HCT116 (cell line): ENCODE measurements around the gene ZNRF3. TPM values are rescaled to one million over a fixed set of nuclear protein-coding genes. Genes with fewer than 3 reads are reported as not detected.

Source experiments
- ATAC-seq: fragments of 200-7000 bp; cut with Tn5 transposase; 2 replicates; pipeline ENCODE4 v1.9.1; 2020; ENCODE audit warnings: mild to moderate bottlenecking, moderate library complexity
- BruUV-seq: library from RNA; stranded (reverse); fragments of 400-500 nt; replicated peaks from 2 replicates; lab custom pipeline; 2021; lab: Mats Ljungman, UMichigan
- CTCF ChIA-PET: fragments of 300-600 bp; sonication (Branson Sonifier 250); formaldehyde crosslinking; loops from one replicate; lab custom pipeline; 2021; ENCODE audit warnings: antibody characterized with exemption; lab: Charles Lee
- POLR2A ChIA-PET: fragments of 300-600, 350-600 bp; sonication (Branson Sonifier 250); formaldehyde crosslinking; loops from one replicate; lab custom pipeline; 2021; ENCODE audit warnings: antibody characterized with exemption; lab: Charles Lee
- RAD21 ChIA-PET, 2 experiments: fragments of 300-600 bp; sonication (Branson Sonifier 250); formaldehyde crosslinking; loops; one replicate each; lab custom pipeline; 2023; ENCODE audit warnings: low total read pairs in 2 of 2; ENCODE audit not compliant: uncharacterized antibody in 2 of 2, unreplicated experiment in 2 of 2, low non-redundant PET in 1 of 2; lab: Charles Lee
- DNase-seq: peaks from one replicate; pipeline ENCODE4 v3.0.0-alpha.2; 2010; ENCODE audit warnings: low read depth, low spot score
- H2AFZ ChIP-seq: fragments of 200-600 bp; shearing (Covaris generic), sonication (generic); 2 replicates; pipeline ENCODE4 v1.6.1; 2017; ENCODE audit warnings: low read depth, mixed run types, mixed read lengths, antibody characterized with exemption, low read length; ENCODE audit not compliant: poor library complexity, severe bottlenecking
- H3K27ac ChIP-seq: 2 replicates; pipeline ENCODE4 v1.5.1; 2012; ENCODE audit warnings: low read depth, low read length
- H3K27me3 ChIP-seq: fragments of 200-600 bp; sonication (generic); 2 replicates; pipeline ENCODE4 v1.6.1; 2016; ENCODE audit warnings: mixed run types, low read length, mixed read lengths; ENCODE audit not compliant: insufficient read depth
- H3K36me3 ChIP-seq, 2 experiments: fragments of 200-500 bp in 1 of 2; fragments of 200-600 bp in 1 of 2; sonication (Bioruptor generic) in 1 of 2; sonication (generic) in 1 of 2; 2 replicates each; pipeline versions ENCODE4 v1.5.1 to v1.6.1; 2014 to 2016; ENCODE audit warnings: low read length in 2 of 2, inconsistent platforms in 1 of 2, mixed read lengths in 1 of 2, mixed run types in 1 of 2; ENCODE audit not compliant: insufficient read depth in 2 of 2, control insufficient read depth in 1 of 2
- H3K4me1 ChIP-seq, 2 experiments: fragments of 200-600 bp in 1 of 2; sonication (generic) in 1 of 2; 2 replicates each; pipeline versions ENCODE4 v1.5.1 to v1.6.1; 2012 to 2017; ENCODE audit warnings: low read length in 2 of 2, inconsistent platforms in 1 of 2, mild to moderate bottlenecking in 1 of 2, mixed read lengths in 1 of 2, mixed run types in 1 of 2, moderate library complexity in 1 of 2; ENCODE audit not compliant: insufficient read depth in 2 of 2, control insufficient read depth in 1 of 2
- H3K4me2 ChIP-seq: fragments of 200-600 bp; sonication (generic); 2 replicates; pipeline ENCODE4 v1.6.1; 2017; ENCODE audit warnings: mixed run types, low read length, mixed read lengths
- H3K4me3 ChIP-seq, 2 experiments: fragments of 200-600 bp in 1 of 2; sonication (generic) in 1 of 2; replicated peaks in 1 of 2; 2 replicates each; pipeline ENCODE4 v1.5.1; 2011 to 2016; ENCODE audit warnings: low read length in 2 of 2, control low read depth in 1 of 2, low read depth in 1 of 2, mild to moderate bottlenecking in 1 of 2, mixed read lengths in 1 of 2, mixed run types in 1 of 2
- H3K79me2 ChIP-seq: fragments of 200-600 bp; sonication (generic); 2 replicates; pipeline ENCODE4 v1.6.1; 2017; ENCODE audit warnings: mild to moderate bottlenecking, mixed run types, low read length, moderate library complexity, mixed read lengths; ENCODE audit not compliant: insufficient read depth
- H3K9ac ChIP-seq: fragments of 200-600 bp; sonication (generic); 2 replicates; pipeline ENCODE4 v1.6.1; 2016; ENCODE audit warnings: low read length, mixed read lengths
- H3K9me2 ChIP-seq: fragments of 200-600 bp; sonication (generic), shearing (Covaris generic); 2 replicates; pipeline ENCODE4 v1.6.1; 2017; ENCODE audit warnings: mixed run types, mild to moderate bottlenecking, moderate library complexity; ENCODE audit not compliant: insufficient read depth
- H3K9me3 ChIP-seq, 2 experiments: fragments of 200-500 bp in 1 of 2; fragments of 200-600 bp in 1 of 2; sonication (Bioruptor generic) in 1 of 2; sonication (generic) in 1 of 2; 2 replicates each; pipeline ENCODE4 v1.6.1; 2014 to 2017; ENCODE audit warnings: low read length in 2 of 2, mixed read lengths in 2 of 2, inconsistent platforms in 1 of 2, low read depth in 1 of 2, mild to moderate bottlenecking in 1 of 2, mixed run types in 1 of 2, moderate library complexity in 1 of 2; ENCODE audit not compliant: control insufficient read depth in 1 of 2, insufficient read depth in 1 of 2
- H4K20me1 ChIP-seq: fragments of 200-600 bp; sonication (generic), shearing (Covaris generic); 2 replicates; pipeline ENCODE4 v1.6.1; 2017; ENCODE audit warnings: mixed run types, mild to moderate bottlenecking, moderate library complexity; ENCODE audit not compliant: insufficient read depth
- ATF3 ChIP-seq: IDR thresholded peaks from 2 replicates; pipeline ENCODE4 v1.6.1; 2012
- CTCF ChIP-seq, 3 experiments: fragments of 200-600 bp in 1 of 3; sonication (generic) in 1 of 3; IDR thresholded peaks in 2 of 3; conservative IDR thresholded peaks in 1 of 3; 2 replicates each; pipeline ENCODE4 v1.5.1; 2012 to 2017; ENCODE audit warnings: low read depth in 2 of 3, low read length in 2 of 3, antibody characterized with exemption in 1 of 3, borderline replicate concordance in 1 of 3, control low read depth in 1 of 3, mild to moderate bottlenecking in 1 of 3, mixed read lengths in 1 of 3, mixed run types in 1 of 3, moderate library complexity in 1 of 3; ENCODE audit not compliant: insufficient read depth in 1 of 3
- EGR1 ChIP-seq: IDR thresholded peaks from 2 replicates; pipeline ENCODE4 v1.6.1; 2012; ENCODE audit warnings: low read depth
- ELF1 ChIP-seq: IDR thresholded peaks from 2 replicates; pipeline ENCODE4 v1.6.1; 2012; ENCODE audit warnings: low read depth, borderline replicate concordance
- EZH2phosphoT487 ChIP-seq: fragments of 200-600 bp; IDR thresholded peaks from 2 replicates; pipeline ENCODE4 v1.6.1; 2018; ENCODE audit warnings: antibody characterized with exemption, borderline replicate concordance
- FOSL1 ChIP-seq: IDR thresholded peaks from 2 replicates; pipeline ENCODE4 v1.6.1; 2012; ENCODE audit warnings: low read depth
- JUND ChIP-seq: IDR thresholded peaks from 2 replicates; pipeline ENCODE4 v1.6.1; 2012
- MAX ChIP-seq: IDR thresholded peaks from 2 replicates; pipeline ENCODE4 v1.6.1; 2012
- POLR2A ChIP-seq: IDR thresholded peaks from 2 replicates; pipeline ENCODE4 v1.7.0; 2011; ENCODE audit warnings: borderline replicate concordance; ENCODE audit not compliant: insufficient read depth, insufficient read length; ENCODE audit errors: extremely low read depth
- POLR2AphosphoS5 ChIP-seq: IDR thresholded peaks from 2 replicates; pipeline ENCODE4 v1.6.1; 2011; ENCODE audit warnings: mild to moderate bottlenecking, low read depth, low read length, moderate library complexity
- REST ChIP-seq: IDR thresholded peaks from 2 replicates; pipeline ENCODE4 v1.6.1; 2012; ENCODE audit warnings: low read depth
- SIN3A ChIP-seq: IDR thresholded peaks from 2 replicates; pipeline ENCODE4 v1.6.1; 2012; ENCODE audit warnings: low read depth
- SP1 ChIP-seq: IDR thresholded peaks from 2 replicates; pipeline ENCODE4 v1.6.1; 2012; ENCODE audit warnings: low read depth
- SRF ChIP-seq: IDR thresholded peaks from 2 replicates; pipeline ENCODE4 v1.6.1; 2012; ENCODE audit warnings: low read depth
- TCF7L2 ChIP-seq: IDR thresholded peaks from 2 replicates; pipeline ENCODE4 v1.7.0; 2011; ENCODE audit warnings: borderline replicate concordance, inconsistent platforms; ENCODE audit not compliant: insufficient read depth, insufficient read length; ENCODE audit errors: extremely low read depth
- YY1 ChIP-seq: IDR thresholded peaks from 2 replicates; pipeline ENCODE4 v1.6.1; 2011; ENCODE audit warnings: low read length, low read depth, moderate library complexity, mild to moderate bottlenecking; ENCODE audit not compliant: insufficient replicate concordance; ENCODE audit errors: extremely low read depth
- ZBTB33 ChIP-seq: IDR thresholded peaks from 2 replicates; pipeline ENCODE4 v1.6.1; 2011; ENCODE audit warnings: mild to moderate bottlenecking, low read length, moderate library complexity; ENCODE audit not compliant: insufficient replicate concordance; ENCODE audit errors: extremely low read depth
- ZFX ChIP-seq: fragments of 450-650 bp; IDR thresholded peaks from 2 replicates; pipeline ENCODE4 v1.6.1; 2017
- ZNF274 ChIP-seq: fragments of 200-500 bp; sonication (Bioruptor generic); IDR thresholded peaks from 2 replicates; pipeline ENCODE4 v1.6.1; 2014; ENCODE audit warnings: mild to moderate bottlenecking, low read depth, low read length, inconsistent platforms
- intact Hi-C: fragments of 100-400 bp; cut with micrococcal nuclease; formaldehyde crosslinking; loops from 2 replicates; pipeline ENCODE4 v1.10.0; 2022
- total RNA-seq: library from RNA; stranded (reverse); gene quantifications from one replicate; pipeline ENCODE4 v1.2.1, GENCODE V29; 2021; ENCODE audit not compliant: unreplicated experiment

Gene ZNRF3
- total RNA-seq, 1 experiment from 2014 or later: 12.2 TPM

- ChIA-PET POLR2A (interaction anchor here (2.3 kb wide), 1 partner anchor 30 kb away, joined by 5 read pairs; no protein-coding TSS in a partner anchor), CTCF (no interaction called here), RAD21 (no interaction called here)
- H3K27me3 ChIP-seq: no peaks in the 10 kb centered on the region
- peaks cover 40 to 55% of the 10 kb centered on the region in 2 experiments for H3K4me1 ChIP-seq
- H3K4me2 ChIP-seq: no peak overlapping the region
- no peak overlapping the region for H3K4me3 ChIP-seq
- H3K9me3 ChIP-seq: no peaks in the 10 kb centered on the region
- H3K79me2 ChIP-seq: peaks cover 16% of the 10 kb centered on the region
- 0 out of 4 replicates have a peak, but pooled peaks cover 0 to 4% of the 10 kb centered on the region in 2 experiments for H3K36me3 ChIP-seq
- ATAC-seq (no peak), DNase-seq (no peak)
- no peak overlapping the region for H3K9ac ChIP-seq
- H3K27ac ChIP-seq: no peak overlapping the region
- intact Hi-C loops: no loop called here
- H3K9me2 ChIP-seq: no peaks in the 10 kb centered on the region
- no TSS peak for BruUV-seq
- H4K20me1 ChIP-seq: no peaks in the 10 kb centered on the region
- TF ChIP-seq ELF1 (no peak), ZNF274 (no peak), ZFX (no peak), CTCF (IDR thresholded peaks at IDR 0.05 in 2 of 3, conservative IDR thresholded peaks at IDR 0.05 in 1 of 3; ENCODE audit: borderline replicate concordance in 1 of 3, insufficient read depth in 1 of 3, low read depth in 2 of 3, low read length in 2 of 3) (no peak), ATF3 (no peak), POLR2AphosphoS5 (no peak), JUND (no peak), ZBTB33 (no peak), SP1 (no peak), EGR1 (no peak), MAX (no peak), SIN3A (no peak), SRF (no peak), FOSL1 (no peak), TCF7L2 (no peak), REST (no peak), YY1 (no peak), EZH2phosphoT487 (no peak), POLR2A (no peak)
- H2AFZ ChIP-seq: no peak overlapping the region
These were observed 117.3 kb downstream of the ZNRF3 start for GRCh38 chr22:29000641-29001040.
